ENCODE results near the gene RNF8.
A peak's percentile ranks its signal among the peaks of the same experiment; 100 is the strongest.

Gene RNF8

DNA sequence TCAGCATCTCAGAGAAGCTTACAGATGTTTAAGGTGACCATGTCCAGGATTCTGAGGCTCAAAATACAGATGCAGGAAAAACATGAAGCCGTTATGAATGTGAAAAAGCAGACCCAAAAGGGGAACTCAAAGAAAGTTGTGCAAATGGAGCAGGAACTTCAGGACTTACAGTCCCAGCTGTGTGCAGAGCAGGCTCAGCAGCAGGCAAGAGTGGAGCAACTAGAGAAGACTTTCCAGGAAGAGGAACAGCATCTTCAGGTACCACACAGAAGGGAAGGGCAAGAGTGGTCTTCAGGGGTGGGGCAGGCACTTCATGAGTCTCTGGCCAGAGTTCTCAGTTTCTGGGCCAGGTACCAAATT is 15.2 kb downstream of the RNF8 start:
- in situ Hi-C loops (cut with HindIII; ENCODE audit: low sequenced_read_pairs) = no loop called here
- DNase-seq (ENCODE audit: low read depth, low spot score) = no peak
- H3K4me3 ChIP-seq (ENCODE audit: low read depth, low read length) = no peak overlapping the region
- TF ChIP-seq, protein P1, sequence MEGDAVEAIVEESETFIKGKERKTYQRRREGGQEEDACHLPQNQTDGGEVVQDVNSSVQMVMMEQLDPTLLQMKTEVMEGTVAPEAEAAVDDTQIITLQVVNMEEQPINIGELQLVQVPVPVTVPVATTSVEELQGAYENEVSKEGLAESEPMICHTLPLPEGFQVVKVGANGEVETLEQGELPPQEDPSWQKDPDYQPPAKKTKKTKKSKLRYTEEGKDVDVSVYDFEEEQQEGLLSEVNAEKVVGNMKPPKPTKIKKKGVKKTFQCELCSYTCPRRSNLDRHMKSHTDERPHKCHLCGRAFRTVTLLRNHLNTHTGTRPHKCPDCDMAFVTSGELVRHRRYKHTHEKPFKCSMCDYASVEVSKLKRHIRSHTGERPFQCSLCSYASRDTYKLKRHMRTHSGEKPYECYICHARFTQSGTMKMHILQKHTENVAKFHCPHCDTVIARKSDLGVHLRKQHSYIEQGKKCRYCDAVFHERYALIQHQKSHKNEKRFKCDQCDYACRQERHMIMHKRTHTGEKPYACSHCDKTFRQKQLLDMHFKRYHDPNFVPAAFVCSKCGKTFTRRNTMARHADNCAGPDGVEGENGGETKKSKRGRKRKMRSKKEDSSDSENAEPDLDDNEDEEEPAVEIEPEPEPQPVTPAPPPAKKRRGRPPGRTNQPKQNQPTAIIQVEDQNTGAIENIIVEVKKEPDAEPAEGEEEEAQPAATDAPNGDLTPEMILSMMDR (IDR thresholded peaks at IDR 0.05; ENCODE audit: low read depth, low read length) = no peak

DNA sequence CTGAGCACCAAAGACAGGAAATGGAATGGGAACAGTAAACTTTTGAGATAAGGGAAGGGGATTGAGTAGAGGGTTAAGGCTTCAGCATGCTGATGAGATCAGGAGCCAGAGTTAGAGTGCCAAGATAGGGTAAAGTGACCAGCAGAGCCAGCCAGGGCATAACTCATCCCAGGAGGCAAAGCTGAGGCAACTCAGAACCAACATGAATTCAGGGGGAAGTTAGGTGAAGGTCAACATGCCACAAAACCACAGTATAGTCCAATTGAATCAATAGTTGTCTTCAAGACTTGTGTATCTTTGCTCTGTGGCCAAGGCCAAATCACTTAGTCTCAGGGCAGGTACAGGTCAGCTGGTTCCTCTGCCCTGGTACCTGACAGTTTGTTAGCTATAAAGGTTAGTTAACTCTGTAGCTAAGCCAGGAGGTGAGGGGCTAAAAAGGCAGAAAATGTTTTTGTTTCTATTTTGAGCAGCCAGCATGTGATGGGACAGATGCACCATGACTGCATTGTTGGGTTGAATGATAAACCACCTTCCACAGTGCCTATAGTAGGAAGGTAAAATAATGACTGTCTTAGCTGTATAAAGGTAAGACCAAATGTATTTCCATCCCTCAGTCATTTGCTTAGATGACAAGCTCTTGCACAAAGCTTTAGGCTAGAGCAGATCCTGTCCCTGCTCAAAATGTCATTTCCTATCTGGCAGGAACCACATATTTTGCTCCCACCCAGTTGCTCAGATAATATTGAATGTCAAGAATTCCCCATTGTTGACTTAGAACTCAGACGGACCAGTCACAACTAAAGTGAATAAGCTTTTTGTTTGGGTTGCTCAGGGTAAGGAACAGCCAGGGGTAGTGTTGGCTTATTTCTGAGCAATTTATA is 15.8 kb downstream of the RNF8 start:
- DNase-seq (ENCODE audit: low read depth, low spot score) = peak; percentile 19
- TF ChIP-seq, protein P1 (IDR thresholded peaks at IDR 0.05; ENCODE audit: low read depth, low read length) = no peak
- in situ Hi-C loops (cut with HindIII; ENCODE audit: low sequenced_read_pairs) = no loop called here

DNA sequence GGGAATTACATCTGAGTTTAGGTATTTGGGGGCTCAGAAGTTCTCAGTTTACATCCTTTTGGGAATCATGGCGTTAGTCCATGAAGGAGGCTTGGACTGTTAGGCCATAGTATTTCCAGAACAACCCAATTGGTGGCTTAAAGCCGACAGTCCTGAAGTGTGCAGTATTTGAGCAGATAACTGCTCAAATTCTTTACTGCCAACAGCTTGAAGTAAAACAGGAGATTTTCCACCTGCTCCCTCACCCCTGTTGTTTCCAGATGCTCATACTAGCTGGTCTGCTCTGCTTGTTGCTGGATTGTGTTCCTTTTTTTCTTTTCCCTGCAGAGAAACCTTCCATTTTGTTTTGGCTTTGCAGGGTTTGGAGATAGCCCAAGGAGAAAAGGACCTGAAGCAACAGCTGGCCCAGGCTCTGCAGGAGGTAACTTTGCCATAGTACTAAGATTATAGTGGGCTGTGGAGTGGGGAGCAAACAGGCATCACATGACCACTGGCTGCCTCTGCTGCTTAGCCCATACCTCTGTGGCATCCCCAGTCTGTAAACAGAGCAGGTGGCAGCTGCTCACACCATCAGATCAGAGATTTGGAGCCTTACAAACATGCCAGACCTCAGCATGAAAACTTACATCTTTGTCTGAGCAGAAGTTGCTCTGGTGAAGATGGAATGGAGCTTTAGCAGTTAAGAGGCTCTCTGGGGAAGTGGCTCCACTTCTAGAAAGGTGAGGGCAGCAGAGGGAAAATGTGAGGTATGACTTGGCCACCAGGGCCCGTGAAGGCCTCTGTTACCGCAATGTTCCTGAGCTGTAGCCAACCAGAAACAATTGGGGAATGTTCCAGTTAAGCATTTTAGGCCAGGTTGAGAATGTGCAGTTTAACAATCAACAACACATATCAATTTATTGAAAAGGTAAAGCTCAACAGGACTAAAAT is 17.6 kb downstream of the RNF8 start:
- TF ChIP-seq, protein P1 (IDR thresholded peaks at IDR 0.05; ENCODE audit: low read depth, low read length) = no peak
- H3K4me3 ChIP-seq (ENCODE audit: low read depth, low read length) = no peak overlapping the region
- in situ Hi-C loops (cut with HindIII; ENCODE audit: low sequenced_read_pairs) = no loop called here
- DNase-seq (ENCODE audit: low read depth, low spot score) = no peak

More for the DNA sequence above, 15.8 kb downstream of the RNF8 start:
- no peak overlapping the region for H3K4me3 ChIP-seq (ENCODE audit: low read depth, low read length)

DNA sequence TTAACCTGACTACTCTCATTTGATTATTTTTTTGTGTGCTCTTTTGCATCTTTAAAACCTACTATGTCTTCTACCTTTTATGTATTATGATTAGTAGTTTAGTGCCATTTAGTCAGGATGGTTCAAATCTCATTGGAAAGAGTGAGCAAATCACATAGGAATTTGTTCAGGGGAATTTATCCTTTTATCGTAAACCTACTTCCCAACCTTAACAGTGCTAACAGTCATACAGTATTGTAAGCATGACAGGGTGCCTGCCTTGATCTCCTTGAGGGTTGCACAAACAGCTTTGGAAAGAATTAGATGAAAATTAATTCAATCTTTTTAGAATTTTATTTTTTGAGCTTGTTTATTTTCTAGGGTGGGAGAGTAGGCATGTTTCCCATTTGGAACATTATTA is 18.3 kb downstream of the RNF8 start:
- DNase-seq (ENCODE audit: low read depth, low spot score) = peak; percentile 10

DNA sequence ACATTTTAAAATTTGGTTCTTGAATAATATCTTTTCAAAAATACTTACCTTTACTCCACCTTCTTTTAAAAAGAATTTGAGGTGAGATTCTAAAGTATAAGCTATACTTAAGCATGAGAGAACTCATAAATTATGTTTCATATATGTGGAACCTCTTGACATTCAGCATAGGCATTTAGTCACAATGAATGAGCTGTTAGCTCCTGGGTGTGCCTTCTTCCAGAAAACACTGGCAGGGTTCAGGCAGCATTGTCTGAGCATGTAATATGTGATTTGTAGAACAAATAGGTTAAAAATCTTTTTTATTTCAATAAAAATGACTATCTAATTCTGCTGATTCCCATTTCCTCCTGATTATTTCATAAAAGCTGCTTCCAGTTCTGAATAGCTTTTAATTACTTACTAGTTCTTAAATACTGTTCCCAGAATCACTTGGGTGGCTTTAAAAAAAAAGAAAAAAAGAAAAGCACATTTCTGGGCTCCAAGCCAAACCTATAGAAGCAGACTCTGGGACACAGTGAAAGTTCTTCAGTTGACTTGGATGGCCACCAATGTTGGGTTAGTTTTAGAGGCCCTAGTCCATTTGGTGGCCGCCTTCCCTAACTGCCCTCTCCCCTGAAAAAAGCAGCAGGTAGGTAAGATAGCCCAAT is 20.2 kb downstream of the RNF8 start:
- no peak overlapping the region for H3K4me3 ChIP-seq (ENCODE audit: low read depth, low read length)
- in situ Hi-C loops (cut with HindIII; ENCODE audit: low sequenced_read_pairs) = no loop called here
- TF ChIP-seq, protein P1 (IDR thresholded peaks at IDR 0.05; ENCODE audit: low read depth, low read length) = no peak
- peak; percentile 44 for DNase-seq (ENCODE audit: low read depth, low spot score)

More for the DNA sequence above, 18.3 kb downstream of the RNF8 start:
- TF ChIP-seq, protein P1 (IDR thresholded peaks at IDR 0.05; ENCODE audit: low read depth, low read length) = no peak
- no peak overlapping the region for H3K4me3 ChIP-seq (ENCODE audit: low read depth, low read length)
- in situ Hi-C loops (cut with HindIII; ENCODE audit: low sequenced_read_pairs) = no loop called here

DNA sequence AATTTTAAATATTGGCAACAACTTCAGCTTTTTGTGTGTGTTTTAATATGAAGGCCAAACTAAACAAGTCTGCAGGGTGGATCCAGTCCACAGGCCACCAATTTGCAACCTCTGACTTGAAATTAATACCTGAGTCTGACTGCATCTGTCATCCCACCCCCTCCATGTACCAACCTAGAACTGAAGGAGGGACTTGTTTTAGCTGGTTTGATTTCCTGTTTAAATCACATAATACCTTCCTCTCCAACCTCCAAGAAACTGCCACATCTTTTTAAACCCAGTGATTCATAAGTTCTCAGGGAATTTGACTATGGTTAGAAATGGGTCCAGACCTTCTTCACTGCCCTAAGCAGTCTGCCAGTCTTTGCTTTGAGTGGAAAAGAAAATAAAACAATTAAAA is 21.6 kb downstream of the RNF8 start:
- in situ Hi-C loops (cut with HindIII; ENCODE audit: low sequenced_read_pairs) = no loop called here
- no peak overlapping the region for H3K4me3 ChIP-seq (ENCODE audit: low read depth, low read length)
- DNase-seq (ENCODE audit: low read depth, low spot score) = no peak
- TF ChIP-seq, protein P1 (IDR thresholded peaks at IDR 0.05; ENCODE audit: low read depth, low read length) = no peak

Data from astrocyte of the spinal cord (primary cell).